ENCODE data around the gene HOXB2. TPM values are rescaled to one million over a fixed set of nuclear protein-coding genes. Genes with fewer than 3 reads are reported as not detected.
A peak's percentile ranks its signal among the peaks of the same experiment; 100 is the strongest.

Gene HOXB2
- polyA plus RNA-seq, 1 donor = 18.6 TPM

- peaks cover 8% of the 10 kb centered on the region for H3K4me1 ChIP-seq (ENCODE audit: control insufficient read depth, insufficient read depth, low read length)
- WGBS (ENCODE audit: insufficient coverage, low lambda C conversion rate) = no CpG with 5 or more reads among the region's 14 CpGs
These were observed 17.4 kb downstream of the HOXB2 start for GRCh38 chr17:48527547-48527932.

GRCh38 chr17:48526608-48527546 lies 18.0 kb downstream of the HOXB2 start:
- WGBS (ENCODE audit: insufficient coverage, low lambda C conversion rate) = no CpG with 5 or more reads among the region's 59 CpGs
- H3K36me3 ChIP-seq (ENCODE audit: control insufficient read depth, insufficient read depth, low read length) = no peaks in the 10 kb centered on the region
- peak overlapping the region; percentile 23 for H3K27ac ChIP-seq (ENCODE audit: low read length)
- peak overlapping the region; percentile 8 for H3K4me3 ChIP-seq (ENCODE audit: low read length)
- peaks cover 12% of the 10 kb centered on the region for H3K4me1 ChIP-seq (ENCODE audit: control insufficient read depth, insufficient read depth, low read length)
- DNase-seq = no peak
- peaks cover 80% of the 10 kb centered on the region for H3K27me3 ChIP-seq (ENCODE audit: control insufficient read depth, insufficient read depth, low read length)
- no peaks in the 10 kb centered on the region for H3K9me3 ChIP-seq (ENCODE audit: control insufficient read depth, low read depth, low read length)

More at GRCh38 chr17:48527547-48527932, 17.4 kb downstream of the HOXB2 start:
- no peaks in the 10 kb centered on the region for H3K36me3 ChIP-seq (ENCODE audit: control insufficient read depth, insufficient read depth, low read length)
- H3K27me3 ChIP-seq (ENCODE audit: control insufficient read depth, insufficient read depth, low read length) = peaks cover 76% of the 10 kb centered on the region
- no peak for DNase-seq
- peak overlapping the region; percentile 23 for H3K27ac ChIP-seq (ENCODE audit: low read length)
- H3K4me3 ChIP-seq (ENCODE audit: low read length) = no peak overlapping the region
- no peaks in the 10 kb centered on the region for H3K9me3 ChIP-seq (ENCODE audit: control insufficient read depth, low read depth, low read length)

GRCh38 chr17:48523010-48523409 lies 21.9 kb downstream of the HOXB2 start:
- WGBS (ENCODE audit: insufficient coverage, low lambda C conversion rate) = no CpG with 5 or more reads among the region's 6 CpGs
- Histone ChIP-seq H3K27me3 (ENCODE audit: control insufficient read depth, insufficient read depth, low read length) (peaks cover 60% of the 10 kb centered on the region), H3K36me3 (ENCODE audit: control insufficient read depth, insufficient read depth, low read length) (no peaks in the 10 kb centered on the region), H3K4me1 (ENCODE audit: control insufficient read depth, insufficient read depth, low read length) (peaks cover 12% of the 10 kb centered on the region), H3K4me3 (ENCODE audit: low read length) (no peak overlapping the region), H3K9me3 (ENCODE audit: control insufficient read depth, low read depth, low read length) (no peaks in the 10 kb centered on the region), H3K27ac (ENCODE audit: low read length) (peak overlapping the region; percentile 63)
- DNase-seq = no peak

GRCh38 chr17:48522031-48522653 lies 22.8 kb downstream of the HOXB2 start:
- no peak overlapping the region for H3K4me3 ChIP-seq (ENCODE audit: low read length)
- no peaks in the 10 kb centered on the region for H3K36me3 ChIP-seq (ENCODE audit: control insufficient read depth, insufficient read depth, low read length)
- DNase-seq = peak; percentile 56 to 62
- peaks cover 57% of the 10 kb centered on the region for H3K27me3 ChIP-seq (ENCODE audit: control insufficient read depth, insufficient read depth, low read length)
- H3K9me3 ChIP-seq (ENCODE audit: control insufficient read depth, low read depth, low read length) = no peaks in the 10 kb centered on the region
- WGBS (ENCODE audit: insufficient coverage, low lambda C conversion rate) = no CpG with 5 or more reads among the region's 8 CpGs
- peak overlapping the region; percentile 63 for H3K27ac ChIP-seq (ENCODE audit: low read length)
- peaks cover 12% of the 10 kb centered on the region for H3K4me1 ChIP-seq (ENCODE audit: control insufficient read depth, insufficient read depth, low read length)

- Histone ChIP-seq H3K9me3 (ENCODE audit: control insufficient read depth, low read depth, low read length) (no peaks in the 10 kb centered on the region), H3K4me1 (ENCODE audit: control insufficient read depth, insufficient read depth, low read length) (peaks cover 9% of the 10 kb centered on the region), H3K4me3 (ENCODE audit: low read length) (no peak overlapping the region), H3K27ac (ENCODE audit: low read length) (no peak overlapping the region), H3K36me3 (ENCODE audit: control insufficient read depth, insufficient read depth, low read length) (no peaks in the 10 kb centered on the region), H3K27me3 (ENCODE audit: control insufficient read depth, insufficient read depth, low read length) (peaks cover 47% of the 10 kb centered on the region)
- WGBS (ENCODE audit: insufficient coverage, low lambda C conversion rate) = no CpG with 5 or more reads among the region's 1 CpG
- DNase-seq = no peak
These were observed 24.3 kb downstream of the HOXB2 start for GRCh38 chr17:48520631-48521079.

- Histone ChIP-seq H3K27me3 (ENCODE audit: control insufficient read depth, insufficient read depth, low read length) (peaks cover 48% of the 10 kb centered on the region), H3K9me3 (ENCODE audit: control insufficient read depth, low read depth, low read length) (no peaks in the 10 kb centered on the region), H3K27ac (ENCODE audit: low read length) (no peak overlapping the region), H3K4me1 (ENCODE audit: control insufficient read depth, insufficient read depth, low read length) (peaks cover 9% of the 10 kb centered on the region), H3K36me3 (ENCODE audit: control insufficient read depth, insufficient read depth, low read length) (no peaks in the 10 kb centered on the region), H3K4me3 (ENCODE audit: low read length) (no peak overlapping the region)
- 0% methylated on average over 1 of the region's 5 CpGs for WGBS (ENCODE audit: insufficient coverage, low lambda C conversion rate)
- DNase-seq = no peak
These were observed 25.5 kb downstream of the HOXB2 start for GRCh38 chr17:48519427-48519826.

GRCh38 chr17:48517478-48517877 lies 27.4 kb downstream of the HOXB2 start:
- peaks cover 3% of the 10 kb centered on the region for H3K4me1 ChIP-seq (ENCODE audit: control insufficient read depth, insufficient read depth, low read length)
- H3K4me3 ChIP-seq (ENCODE audit: low read length) = no peak overlapping the region
- 17% methylated on average over 2 of the region's 3 CpGs for WGBS (ENCODE audit: insufficient coverage, low lambda C conversion rate)
- H3K27ac ChIP-seq (ENCODE audit: low read length) = no peak overlapping the region
- peaks cover 45% of the 10 kb centered on the region for H3K27me3 ChIP-seq (ENCODE audit: control insufficient read depth, insufficient read depth, low read length)
- no peaks in the 10 kb centered on the region for H3K36me3 ChIP-seq (ENCODE audit: control insufficient read depth, insufficient read depth, low read length)
- no peak for DNase-seq
- no peaks in the 10 kb centered on the region for H3K9me3 ChIP-seq (ENCODE audit: control insufficient read depth, low read depth, low read length)

- no peaks in the 10 kb centered on the region for H3K9me3 ChIP-seq (ENCODE audit: control insufficient read depth, low read depth, low read length)
- no peak overlapping the region for H3K27ac ChIP-seq (ENCODE audit: low read length)
- no peak for DNase-seq
- no CpG with 5 or more reads among the region's 3 CpGs for WGBS (ENCODE audit: insufficient coverage, low lambda C conversion rate)
- no peaks in the 10 kb centered on the region for H3K4me1 ChIP-seq (ENCODE audit: control insufficient read depth, insufficient read depth, low read length)
- no peaks in the 10 kb centered on the region for H3K36me3 ChIP-seq (ENCODE audit: control insufficient read depth, insufficient read depth, low read length)
- H3K27me3 ChIP-seq (ENCODE audit: control insufficient read depth, insufficient read depth, low read length) = peaks cover 40% of the 10 kb centered on the region
- no peak overlapping the region for H3K4me3 ChIP-seq (ENCODE audit: low read length)
These were observed 28.7 kb downstream of the HOXB2 start for GRCh38 chr17:48515925-48516900.

- no peak overlapping the region for H3K4me3 ChIP-seq (ENCODE audit: low read length)
- no peak overlapping the region for H3K27ac ChIP-seq (ENCODE audit: low read length)
- H3K36me3 ChIP-seq (ENCODE audit: control insufficient read depth, insufficient read depth, low read length) = no peaks in the 10 kb centered on the region
- H3K9me3 ChIP-seq (ENCODE audit: control insufficient read depth, low read depth, low read length) = no peaks in the 10 kb centered on the region
- peaks cover 38% of the 10 kb centered on the region for H3K27me3 ChIP-seq (ENCODE audit: control insufficient read depth, insufficient read depth, low read length)
- no peak for DNase-seq
- no peaks in the 10 kb centered on the region for H3K4me1 ChIP-seq (ENCODE audit: control insufficient read depth, insufficient read depth, low read length)
- WGBS (ENCODE audit: insufficient coverage, low lambda C conversion rate) = no CpG with 5 or more reads among the region's 2 CpGs
These were observed 30.4 kb downstream of the HOXB2 start for GRCh38 chr17:48514477-48514876.

Measured in large intestine (tissue), 3 donors.